ENCODE measurements around the gene TBCA. TPM values are rescaled to one million over a fixed set of nuclear protein-coding genes. Genes with fewer than 3 reads are reported as not detected.

The TBCA gene
- total RNA-seq, 1 experiment from 2014 or later: 275 TPM

DNA sequence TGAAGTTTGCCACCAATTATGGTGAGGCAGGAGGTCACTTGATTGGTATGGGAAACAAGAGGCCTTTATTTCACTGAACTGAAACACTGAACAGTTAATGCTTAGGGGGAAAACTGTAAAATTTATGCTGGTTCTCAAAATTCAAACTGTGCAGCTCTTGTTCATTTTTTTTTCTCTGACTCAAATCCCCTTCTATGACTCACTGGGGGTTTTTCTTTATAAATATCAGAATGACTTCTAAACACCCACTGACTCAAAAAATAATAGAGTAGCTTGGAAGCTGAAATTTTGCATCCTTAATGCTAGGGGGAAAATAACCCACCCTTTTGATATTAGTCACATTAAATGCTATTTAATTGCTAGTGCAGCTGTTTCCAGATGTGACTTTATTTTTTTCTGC, 113.5 kb downstream of the TBCA start:
- in situ Hi-C loops (cut with HindIII; ENCODE audit: low pct_unique_long_range_greater_than_20kb, low sequenced_read_pairs): no loop called here

GRCh38 chr5:77658662-77659061, 117.5 kb downstream of the TBCA start:
- in situ Hi-C loops (cut with HindIII; ENCODE audit: low pct_unique_long_range_greater_than_20kb, low sequenced_read_pairs): no loop called here

More for the DNA sequence above, 113.5 kb downstream of the TBCA start:
- DNase-seq (ENCODE audit: low read depth, low spot score): peak; percentile 86

DNA sequence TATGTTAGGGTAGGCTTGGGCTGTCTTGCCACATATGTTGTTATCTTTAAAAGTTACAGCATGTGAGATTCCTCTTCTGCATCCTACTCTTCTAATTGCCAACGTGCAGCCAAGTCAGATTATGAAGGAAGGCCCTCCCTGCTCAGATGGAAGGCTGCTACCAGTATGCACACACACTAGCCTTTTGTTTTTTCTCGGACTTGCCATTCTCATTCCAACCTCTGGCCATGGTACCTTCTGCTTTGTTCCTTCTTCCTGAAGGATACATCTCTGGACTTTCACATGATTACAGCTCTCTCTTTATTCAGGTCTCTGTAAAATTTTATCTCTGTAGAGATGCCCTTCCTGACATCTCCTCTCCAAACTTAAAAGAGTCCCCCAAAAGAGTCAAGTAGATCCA, 124.8 kb downstream of the TBCA start:
- DNase-seq (ENCODE audit: low read depth, low spot score): peak; percentile 40
- in situ Hi-C loops (cut with HindIII; ENCODE audit: low pct_unique_long_range_greater_than_20kb, low sequenced_read_pairs): no loop called here

More at GRCh38 chr5:77658662-77659061, 117.5 kb downstream of the TBCA start:
- DNase-seq (ENCODE audit: low read depth, low spot score): peak; percentile 44

DNA sequence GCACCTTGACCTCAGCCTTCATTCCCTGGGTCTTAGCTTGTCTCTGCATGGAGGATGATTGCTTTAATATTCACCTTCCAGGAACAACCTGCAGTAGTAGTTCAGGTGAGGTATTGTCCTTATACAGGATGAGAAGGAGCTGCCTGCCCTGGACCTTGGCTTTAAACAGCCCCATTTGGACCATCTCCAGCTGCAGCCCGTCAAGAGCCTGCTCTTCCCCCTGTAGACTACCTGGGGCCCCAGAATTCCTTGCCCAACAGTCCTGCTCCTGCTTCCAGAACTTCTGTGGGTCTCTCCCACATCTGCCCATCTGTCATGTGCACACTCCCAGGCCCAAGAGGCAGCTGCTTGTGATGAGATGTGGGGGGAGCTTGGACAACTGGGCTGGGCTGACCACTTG, 125.5 kb downstream of the TBCA start:
- in situ Hi-C loops (cut with HindIII; ENCODE audit: low pct_unique_long_range_greater_than_20kb, low sequenced_read_pairs): no loop called here
- DNase-seq (ENCODE audit: low read depth, low spot score): no peak

DNA sequence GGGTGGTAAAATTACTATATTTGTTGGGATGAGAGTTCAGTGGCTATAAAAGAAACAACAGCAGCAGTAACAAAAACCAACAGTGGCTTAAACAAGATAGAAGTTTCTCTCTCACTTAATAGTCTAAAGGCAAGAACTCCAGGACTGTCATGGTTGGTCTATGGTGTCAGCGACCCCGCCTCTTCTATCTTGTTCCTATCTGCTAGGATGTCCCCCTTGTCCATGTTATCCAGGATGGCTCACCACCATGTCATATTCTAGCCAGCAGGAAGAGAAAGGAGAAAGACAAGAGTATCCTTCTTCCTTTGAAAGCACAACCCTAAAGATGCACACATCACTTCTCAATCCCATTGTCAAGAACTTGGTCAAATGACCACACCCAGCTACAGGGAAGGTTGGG, 126.4 kb downstream of the TBCA start:
- in situ Hi-C loops (cut with HindIII; ENCODE audit: low pct_unique_long_range_greater_than_20kb, low sequenced_read_pairs): no loop called here

GRCh38 chr5:77645995-77646639, 130.0 kb downstream of the TBCA start:
- in situ Hi-C loops (cut with HindIII; ENCODE audit: low pct_unique_long_range_greater_than_20kb, low sequenced_read_pairs): no loop called here
- DNase-seq (ENCODE audit: low read depth, low spot score): no peak

More for the DNA sequence above, 126.4 kb downstream of the TBCA start:
- no peak for DNase-seq (ENCODE audit: low read depth, low spot score)

DNA sequence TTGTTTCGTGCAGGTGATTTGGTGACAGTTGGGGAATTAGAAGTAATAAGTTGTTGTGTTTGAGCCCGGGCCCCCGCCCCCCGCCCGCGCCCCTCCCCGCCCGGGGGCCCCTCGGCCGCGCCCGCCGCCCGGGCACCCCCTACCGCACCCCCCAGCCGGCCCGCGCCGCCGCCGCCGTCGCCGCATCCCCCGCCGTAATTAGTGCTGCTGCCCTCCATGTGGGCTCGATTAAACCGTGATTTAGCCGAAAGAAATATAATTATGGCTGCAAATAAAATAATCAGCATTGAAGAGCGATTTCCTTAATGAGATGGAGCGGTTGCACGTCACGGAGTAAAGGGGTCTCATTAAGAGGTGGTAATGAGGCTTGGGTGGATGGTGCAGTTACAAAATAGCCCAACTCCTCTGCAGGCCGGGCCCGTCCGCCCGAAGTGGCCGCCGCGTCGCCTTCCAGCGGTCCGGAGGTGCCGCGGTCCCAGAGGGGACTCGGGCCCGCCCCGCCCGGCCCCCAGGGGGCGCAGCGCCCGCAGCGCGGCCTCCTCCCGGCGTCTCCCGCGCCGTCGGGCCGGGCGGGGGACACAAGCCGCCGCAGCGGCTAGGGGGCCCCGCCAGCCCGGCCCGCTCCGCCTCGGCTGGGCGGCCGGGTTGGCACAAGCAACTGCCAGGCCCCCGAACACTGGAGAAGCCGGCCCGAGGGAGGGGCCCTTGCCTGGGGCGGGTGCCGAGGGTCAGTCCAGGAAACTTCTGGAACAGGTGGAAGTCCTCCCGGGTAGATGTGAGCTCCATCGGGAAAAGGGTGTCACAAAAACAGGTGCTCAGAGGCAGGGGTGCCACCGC, 130.8 kb downstream of the TBCA start:
- no peak for DNase-seq (ENCODE audit: low read depth, low spot score)
- in situ Hi-C loops (cut with HindIII; ENCODE audit: low pct_unique_long_range_greater_than_20kb, low sequenced_read_pairs): no loop called here

- no peak for DNase-seq (ENCODE audit: low read depth, low spot score)
- in situ Hi-C loops (cut with HindIII; ENCODE audit: low pct_unique_long_range_greater_than_20kb, low sequenced_read_pairs): no loop called here
These were observed 131.6 kb downstream of the TBCA start for GRCh38 chr5:77644371-77645157.

GRCh38 chr5:77643654-77644370, 132.3 kb downstream of the TBCA start:
- DNase-seq (ENCODE audit: low read depth, low spot score): no peak
- in situ Hi-C loops (cut with HindIII; ENCODE audit: low pct_unique_long_range_greater_than_20kb, low sequenced_read_pairs): no loop called here

- in situ Hi-C loops (cut with HindIII; ENCODE audit: low pct_unique_long_range_greater_than_20kb, low sequenced_read_pairs): no loop called here
These were observed 133.1 kb downstream of the TBCA start for GRCh38 chr5:77642738-77643653.

GRCh38 chr5:77641963-77642737, 134.0 kb downstream of the TBCA start:
- in situ Hi-C loops (cut with HindIII; ENCODE audit: low pct_unique_long_range_greater_than_20kb, low sequenced_read_pairs): no loop called here
- DNase-seq (ENCODE audit: low read depth, low spot score): no peak

More at GRCh38 chr5:77642738-77643653, 133.1 kb downstream of the TBCA start:
- no peak for DNase-seq (ENCODE audit: low read depth, low spot score)

- in situ Hi-C loops (cut with HindIII; ENCODE audit: low pct_unique_long_range_greater_than_20kb, low sequenced_read_pairs): no loop called here
- DNase-seq (ENCODE audit: low read depth, low spot score): no peak
These were observed 134.7 kb downstream of the TBCA start for GRCh38 chr5:77641397-77641943.

All from SK-MEL-5 (cell line).